Measurements from ENCODE around the gene DNASE1L1. TPM values are rescaled to one million over a fixed set of nuclear protein-coding genes. Genes with fewer than 3 reads are reported as not detected.

DNASE1L1 gene
- total and polyA plus RNA-seq, 2 of the 13 experiments (the other 11 are each of a cell fraction or from before 2014, with no cell fraction given): 4.7 to 12.3 TPM

DNA sequence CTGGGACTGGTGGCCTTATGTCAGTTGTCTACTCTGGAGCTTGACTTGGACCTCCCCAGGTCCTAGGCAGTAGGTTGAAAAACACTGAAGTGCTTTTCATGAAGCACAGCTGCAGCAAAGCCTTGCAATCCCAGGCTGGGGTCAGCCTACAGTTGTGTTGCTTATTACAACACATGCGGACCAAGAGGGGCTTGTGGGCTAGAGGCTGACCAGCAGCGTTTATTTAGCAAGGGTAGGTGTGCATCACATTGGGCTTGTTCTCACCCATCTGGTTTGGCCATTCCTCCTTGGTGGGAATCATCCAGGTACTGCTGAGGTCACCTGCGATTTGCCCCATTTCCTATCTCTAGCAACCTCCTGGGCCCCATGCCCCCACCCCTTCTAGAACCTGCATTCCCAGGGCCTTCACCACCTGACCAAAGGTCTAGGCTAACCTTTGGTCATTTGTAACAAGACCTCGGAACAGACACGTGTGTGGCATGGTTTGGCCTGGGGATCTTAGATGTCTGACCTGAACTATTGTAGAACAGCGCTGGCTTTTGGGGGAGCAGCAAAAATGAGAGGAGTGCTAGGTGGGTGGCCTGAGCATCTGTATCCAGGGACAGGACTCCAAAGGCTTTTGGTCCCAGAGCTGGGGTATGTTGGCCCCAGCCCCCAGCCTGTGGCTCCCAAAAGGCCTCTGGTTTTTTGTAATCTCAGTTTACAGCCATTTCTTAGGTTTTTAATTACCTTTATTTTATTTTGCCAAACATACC is 7.8 kb downstream of the DNASE1L1 start (continued):
- TF ChIP-seq, protein P1, sequence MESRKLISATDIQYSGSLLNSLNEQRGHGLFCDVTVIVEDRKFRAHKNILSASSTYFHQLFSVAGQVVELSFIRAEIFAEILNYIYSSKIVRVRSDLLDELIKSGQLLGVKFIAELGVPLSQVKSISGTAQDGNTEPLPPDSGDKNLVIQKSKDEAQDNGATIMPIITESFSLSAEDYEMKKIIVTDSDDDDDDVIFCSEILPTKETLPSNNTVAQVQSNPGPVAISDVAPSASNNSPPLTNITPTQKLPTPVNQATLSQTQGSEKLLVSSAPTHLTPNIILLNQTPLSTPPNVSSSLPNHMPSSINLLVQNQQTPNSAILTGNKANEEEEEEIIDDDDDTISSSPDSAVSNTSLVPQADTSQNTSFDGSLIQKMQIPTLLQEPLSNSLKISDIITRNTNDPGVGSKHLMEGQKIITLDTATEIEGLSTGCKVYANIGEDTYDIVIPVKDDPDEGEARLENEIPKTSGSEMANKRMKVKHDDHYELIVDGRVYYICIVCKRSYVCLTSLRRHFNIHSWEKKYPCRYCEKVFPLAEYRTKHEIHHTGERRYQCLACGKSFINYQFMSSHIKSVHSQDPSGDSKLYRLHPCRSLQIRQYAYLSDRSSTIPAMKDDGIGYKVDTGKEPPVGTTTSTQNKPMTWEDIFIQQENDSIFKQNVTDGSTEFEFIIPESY (CRISPR knock-in tag; IDR thresholded peaks at IDR 0.05): no peak
- TF ChIP-seq ZFP37 (CRISPR knock-in tag; IDR thresholded peaks at IDR 0.05; ENCODE audit: borderline replicate concordance): no peak
- TF ChIP-seq, protein P2, sequence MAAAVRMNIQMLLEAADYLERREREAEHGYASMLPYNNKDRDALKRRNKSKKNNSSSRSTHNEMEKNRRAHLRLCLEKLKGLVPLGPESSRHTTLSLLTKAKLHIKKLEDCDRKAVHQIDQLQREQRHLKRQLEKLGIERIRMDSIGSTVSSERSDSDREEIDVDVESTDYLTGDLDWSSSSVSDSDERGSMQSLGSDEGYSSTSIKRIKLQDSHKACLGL (CRISPR knock-in tag; IDR thresholded peaks at IDR 0.05): no peak
- no peak for TF ChIP-seq PRPF4 (IDR thresholded peaks at IDR 0.05; ENCODE audit: low read depth, low read length, poor library complexity, severe bottlenecking)
- peak; percentile 47; the same call in 1 of the 2 replicates for TF ChIP-seq RARA (CRISPR knock-in tag; IDR thresholded peaks at IDR 0.05)
- TF ChIP-seq ZNF446 (CRISPR knock-in tag; IDR thresholded peaks at IDR 0.05): no peak
- no peak for TF ChIP-seq ZNF235 (CRISPR knock-in tag; IDR thresholded peaks at IDR 0.05; ENCODE audit: borderline replicate concordance)
- 0 out of 2 replicates have a peak, but pooled peaks have one; percentile 36 for TF ChIP-seq ZNF616 (CRISPR knock-in tag; IDR thresholded peaks at IDR 0.05; ENCODE audit: low read depth)
- TF ChIP-seq ETV6 (CRISPR knock-in tag; conservative IDR thresholded peaks at IDR 0.05): no peak
- TF ChIP-seq, protein P3, sequence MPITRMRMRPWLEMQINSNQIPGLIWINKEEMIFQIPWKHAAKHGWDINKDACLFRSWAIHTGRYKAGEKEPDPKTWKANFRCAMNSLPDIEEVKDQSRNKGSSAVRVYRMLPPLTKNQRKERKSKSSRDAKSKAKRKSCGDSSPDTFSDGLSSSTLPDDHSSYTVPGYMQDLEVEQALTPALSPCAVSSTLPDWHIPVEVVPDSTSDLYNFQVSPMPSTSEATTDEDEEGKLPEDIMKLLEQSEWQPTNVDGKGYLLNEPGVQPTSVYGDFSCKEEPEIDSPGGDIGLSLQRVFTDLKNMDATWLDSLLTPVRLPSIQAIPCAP (CRISPR knock-in tag; IDR thresholded peaks at IDR 0.05; ENCODE audit: low read depth): no peak
- no peak for TF ChIP-seq NONO (IDR thresholded peaks at IDR 0.05)
- 0 out of 2 replicates have a peak, but pooled peaks have one; percentile 16 for TF ChIP-seq NONO (CRISPR knock-in tag; conservative IDR thresholded peaks at IDR 0.05)
- TF ChIP-seq NFKBIZ (CRISPR knock-in tag; IDR thresholded peaks at IDR 0.05): no peak
- no peak for TF ChIP-seq ZNF180 (CRISPR knock-in tag; IDR thresholded peaks at IDR 0.05; ENCODE audit: borderline replicate concordance, low read depth)
- no peak for TF ChIP-seq CHD4 (IDR thresholded peaks at IDR 0.05; ENCODE audit: borderline replicate concordance, low read length)
- TF ChIP-seq, protein P4, sequence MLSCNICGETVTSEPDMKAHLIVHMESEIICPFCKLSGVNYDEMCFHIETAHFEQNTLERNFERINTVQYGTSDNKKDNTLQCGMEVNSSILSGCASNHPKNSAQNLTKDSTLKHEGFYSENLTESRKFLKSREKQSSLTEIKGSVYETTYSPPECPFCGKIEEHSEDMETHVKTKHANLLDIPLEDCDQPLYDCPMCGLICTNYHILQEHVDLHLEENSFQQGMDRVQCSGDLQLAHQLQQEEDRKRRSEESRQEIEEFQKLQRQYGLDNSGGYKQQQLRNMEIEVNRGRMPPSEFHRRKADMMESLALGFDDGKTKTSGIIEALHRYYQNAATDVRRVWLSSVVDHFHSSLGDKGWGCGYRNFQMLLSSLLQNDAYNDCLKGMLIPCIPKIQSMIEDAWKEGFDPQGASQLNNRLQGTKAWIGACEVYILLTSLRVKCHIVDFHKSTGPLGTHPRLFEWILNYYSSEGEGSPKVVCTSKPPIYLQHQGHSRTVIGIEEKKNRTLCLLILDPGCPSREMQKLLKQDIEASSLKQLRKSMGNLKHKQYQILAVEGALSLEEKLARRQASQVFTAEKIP (CRISPR knock-in tag; IDR thresholded peaks at IDR 0.05; ENCODE audit: borderline replicate concordance): no peak
- TF ChIP-seq HNF4G (IDR thresholded peaks at IDR 0.05; ENCODE audit: borderline replicate concordance, low read depth, low read length): peak; percentile 70
- no peak for TF ChIP-seq HNF4G (CRISPR knock-in tag; IDR thresholded peaks at IDR 0.05; ENCODE audit: borderline replicate concordance, low read depth)
- no peak for TF ChIP-seq KAT7 (CRISPR knock-in tag; IDR thresholded peaks at IDR 0.05; ENCODE audit: borderline replicate concordance)
- TF ChIP-seq STAG1 (CRISPR knock-in tag; IDR thresholded peaks at IDR 0.05): no peak
- no peak for TF ChIP-seq ZNF431 (CRISPR knock-in tag; IDR thresholded peaks at IDR 0.05; ENCODE audit: borderline replicate concordance, low read depth)
- no peak for TF ChIP-seq NFE2L2 (IDR thresholded peaks at IDR 0.05; ENCODE audit: low read length)

All from HepG2 (cell line).